A549 (cell line): ENCODE data around the gene USP6NL. TPM values are rescaled to one million over a fixed set of nuclear protein-coding genes. Genes with fewer than 3 reads are reported as not detected.

ENCODE experiments used
- ATAC-seq, 2 experiments: fragments of 200-7000 bp in 1 of 2; fragments of >200 bp in 1 of 2; cut with Nextera tagmentation in 1 of 2; cut with Tn5 transposase in 1 of 2; 3 replicates each; pipeline versions ENCODE4 v1.8.0 to v1.9.1; 2018 to 2020; ENCODE audit warnings: mild to moderate bottlenecking in 1 of 2, moderate library complexity in 1 of 2
- CTCF ChIA-PET: fragments of 300-600 bp; sonication (Branson Sonifier 250); formaldehyde crosslinking; extraction: SDS; loops from one replicate; lab custom pipeline; 2021; ENCODE audit warnings: antibody characterized with exemption, inconsistent platforms; lab: Yijun Ruan, JAX
- POLR2A ChIA-PET: fragments of 350-600 bp; formaldehyde crosslinking; extraction: SDS; loops from one replicate; lab custom pipeline; 2021; ENCODE audit warnings: antibody characterized with exemption, inconsistent platforms; lab: Yijun Ruan, JAX
- DNase-seq, 2 experiments: peaks; one replicate each; pipeline versions ENCODE4 v3.0.0 to v3.0.0-alpha.2; 2011 to 2016; ENCODE audit warnings: low read depth in 1 of 2, low spot score in 1 of 2
- FAIRE-seq: peaks from 2 replicates; lab custom pipeline; 2011; peaks lifted over from hg19 to GRCh38; lab: Jason Lieb, UNC
- H3K27ac ChIP-seq, 2 experiments: fragments of >200 bp; sonication (Bioruptor Twin); formaldehyde crosslinking; 3 replicates each; pipeline ENCODE4 v1.5.1; 2016 to 2017
- H3K4me1 ChIP-seq: fragments of >200 bp; sonication (Bioruptor Twin); formaldehyde crosslinking; 3 replicates; pipeline ENCODE4 v1.6.1; 2016
- H3K4me2 ChIP-seq: fragments of >200 bp; sonication (Bioruptor Twin); formaldehyde crosslinking; 3 replicates; pipeline ENCODE4 v1.6.1; 2016
- H3K4me3 ChIP-seq: fragments of >200 bp; sonication (Bioruptor Twin); formaldehyde crosslinking; 3 replicates; pipeline ENCODE4 v1.5.1; 2016
- H3K9me3 ChIP-seq: fragments of >200 bp; sonication (Bioruptor Twin); formaldehyde crosslinking; 3 replicates; pipeline ENCODE4 v1.6.1; 2016
- CBX2 ChIP-seq: fragments of 200-600 bp; sonication (generic); IDR thresholded peaks from 2 replicates; pipeline ENCODE4 v1.6.1; 2016; ENCODE audit warnings: low read depth, mild to moderate bottlenecking, borderline replicate concordance
- CEBPB ChIP-seq, 2 experiments: fragments of >200 bp in 1 of 2; sonication (Bioruptor Twin) in 1 of 2; formaldehyde crosslinking in 1 of 2; IDR thresholded peaks; 2 replicates each; pipeline ENCODE4 v1.6.1; 2012 to 2016
- CHD4 ChIP-seq: fragments of 200-600 bp; sonication (generic); IDR thresholded peaks from 2 replicates; pipeline ENCODE4 v1.6.1; 2016; ENCODE audit warnings: antibody characterized with exemption, mild to moderate bottlenecking, borderline replicate concordance
- CTCF ChIP-seq: fragments of >200 bp; sonication (Bioruptor Twin); formaldehyde crosslinking; IDR thresholded peaks from 3 replicates; pipeline ENCODE4 v1.5.1; 2016
- EHF ChIP-seq: fragments of 250-450 bp; sonication (Bioruptor Pico); IDR thresholded peaks from 2 replicates; pipeline ENCODE4 v1.5.0; 2020; ENCODE audit warnings: mild to moderate bottlenecking
- EP300 ChIP-seq, 2 experiments: fragments of >200 bp; sonication (Bioruptor Twin); formaldehyde crosslinking; IDR thresholded peaks; 2 replicates in 1 of 2; 3 replicates in 1 of 2; pipeline ENCODE4 v1.6.1; 2016 to 2017
- FOSB ChIP-seq: fragments of 250-450 bp; sonication (Bioruptor Pico); IDR thresholded peaks from 2 replicates; pipeline ENCODE4 v1.5.0; 2020; ENCODE audit warnings: mild to moderate bottlenecking, moderate library complexity
- FOSL2 ChIP-seq, 2 experiments: fragments of 450-650 bp in 1 of 2; fragments of >200 bp in 1 of 2; sonication (Bioruptor Twin) in 1 of 2; formaldehyde crosslinking; IDR thresholded peaks; 2 replicates each; pipeline versions ENCODE4 v1.5.0 to v1.6.1; 2016 to 2020; ENCODE audit warnings: mild to moderate bottlenecking in 1 of 2, moderate library complexity in 1 of 2
- FOXS1 ChIP-seq: fragments of 250-450 bp; sonication (Bioruptor Pico); IDR thresholded peaks from 2 replicates; pipeline ENCODE4 v1.5.0; 2020; ENCODE audit warnings: mild to moderate bottlenecking, moderate library complexity
- HDAC2 ChIP-seq: fragments of 200-600 bp; sonication (generic); IDR thresholded peaks from 2 replicates; pipeline ENCODE4 v1.6.1; 2016
- HEYL ChIP-seq: fragments of 250-450 bp; sonication (Bioruptor Pico); IDR thresholded peaks from 2 replicates; pipeline ENCODE4 v1.8.0; 2021; ENCODE audit warnings: mild to moderate bottlenecking, moderate library complexity
- KDM1A ChIP-seq: fragments of 200-600 bp; sonication (generic); IDR thresholded peaks from 2 replicates; pipeline ENCODE4 v1.6.1; 2016; ENCODE audit warnings: low read depth, mild to moderate bottlenecking
- MAZ ChIP-seq: fragments of 150-350 bp; IDR thresholded peaks from 2 replicates; pipeline ENCODE4 v1.6.1; 2014; ENCODE audit warnings: antibody characterized with exemption, low read depth, low read length, borderline replicate concordance
- NFE2L2 ChIP-seq: fragments of 150-350 bp; conservative IDR thresholded peaks from 2 replicates; pipeline ENCODE4 v1.6.1; 2014; ENCODE audit warnings: low read length
- PHF8 ChIP-seq: fragments of 200-600 bp; sonication (generic); IDR thresholded peaks from 2 replicates; pipeline ENCODE4 v1.6.1; 2016; ENCODE audit warnings: low read depth, mild to moderate bottlenecking, antibody characterized with exemption, moderate library complexity, borderline replicate concordance
- POLR2A ChIP-seq: IDR thresholded peaks from 2 replicates; pipeline ENCODE4 v1.6.1; 2012; ENCODE audit warnings: mild to moderate bottlenecking, low read length
- RARB ChIP-seq: fragments of 250-450 bp; sonication (Bioruptor Pico); IDR thresholded peaks from 2 replicates; pipeline ENCODE4 v1.8.0; 2021; ENCODE audit warnings: mild to moderate bottlenecking, moderate library complexity
- RNF2 ChIP-seq: fragments of 200-600 bp; sonication (generic); IDR thresholded peaks from 2 replicates; pipeline ENCODE4 v1.6.1; 2016; ENCODE audit warnings: low read depth, mild to moderate bottlenecking, antibody characterized with exemption, moderate library complexity, borderline replicate concordance
- SMC3 ChIP-seq: fragments of >200 bp; sonication (Bioruptor Twin); formaldehyde crosslinking; IDR thresholded peaks from 3 replicates; pipeline ENCODE4 v1.6.1; 2018; ENCODE audit warnings: inconsistent platforms
- SREBF2 ChIP-seq: fragments of 450-650 bp; IDR thresholded peaks from 2 replicates; pipeline ENCODE4 v1.6.1; 2014; ENCODE audit warnings: mild to moderate bottlenecking, moderate library complexity
- TP53 ChIP-seq: fragments of 250-450 bp; sonication (Bioruptor Pico); IDR thresholded peaks from 2 replicates; pipeline ENCODE4 v1.5.0; 2021; ENCODE audit warnings: mild to moderate bottlenecking, moderate library complexity
- WGBS: methylation state at CpG from one replicate; pipeline ENCODE4 v1.1.6; 2017; ENCODE audit errors: missing lambda C conversion rate; 5-methylcytosine and 5-hydroxymethylcytosine counted together
- polyA plus RNA-seq, 4 experiments: library from polyadenylated mRNA; depleted of rRNA in 3 of 4; stranded (reverse); fragments of >200 nt; fragmentation: RNase III in 1 of 4; extraction: RNeasy Plus Mini Kit Qiagen cat#74134 plus additional on column Dnase treatment in 1 of 4; gene quantifications; 2 replicates in 3 of 4; 3 replicates in 1 of 4; pipeline ENCODE4 v1.2.3, GENCODE V29; 2011 to 2017
- TF ChIP-seq, protein P1 (sequence below): fragments of 250-450 bp; sonication (Bioruptor Pico); IDR thresholded peaks from 2 replicates; pipeline ENCODE4 v1.5.0; 2020; ENCODE audit warnings: low read depth, mild to moderate bottlenecking, moderate library complexity
- TF ChIP-seq, protein P2 (sequence below): fragments of 150-350 bp; IDR thresholded peaks from 2 replicates; pipeline ENCODE4 v1.6.1; 2014; ENCODE audit warnings: low read depth, mild to moderate bottlenecking, low read length
- TF ChIP-seq, protein P3 (sequence below): IDR thresholded peaks from 2 replicates; pipeline ENCODE4 v1.6.1; 2012
- TF ChIP-seq, protein P4 (sequence below): IDR thresholded peaks from 2 replicates; pipeline ENCODE4 v1.6.1; 2012; ENCODE audit warnings: low read depth, borderline replicate concordance

Gene USP6NL
- polyA plus RNA-seq, 2 of the 4 experiments (the other 2 are of a cell fraction), result 10.6 to 18.2 TPM

DNA sequence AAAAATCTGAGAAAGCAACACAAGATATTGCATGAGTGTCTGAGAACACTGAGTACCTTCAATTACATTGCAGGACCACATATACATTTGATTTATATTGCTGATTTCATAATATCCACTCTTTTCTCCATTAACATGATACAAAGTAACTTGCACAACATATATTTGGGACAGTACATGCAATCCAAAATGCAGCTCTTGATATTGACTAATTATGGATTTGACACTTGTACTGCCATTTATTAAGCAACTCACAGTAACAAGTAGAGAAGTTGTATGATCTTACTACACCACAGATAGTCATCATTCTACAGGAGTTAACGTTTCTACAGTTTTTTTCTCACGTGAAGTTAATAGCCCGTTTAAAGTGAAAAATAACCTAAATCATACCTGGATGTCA is 46.7 kb downstream of the USP6NL start:
- TF ChIP-seq KDM1A (no peak), TP53 (CRISPR knock-in tag) (no peak), EHF (CRISPR knock-in tag) (no peak), MAZ (no peak), HDAC2 (no peak), NFE2L2 (no peak), HEYL (CRISPR knock-in tag) (no peak), RARB (CRISPR knock-in tag) (no peak)
- TF ChIP-seq, protein P1, sequence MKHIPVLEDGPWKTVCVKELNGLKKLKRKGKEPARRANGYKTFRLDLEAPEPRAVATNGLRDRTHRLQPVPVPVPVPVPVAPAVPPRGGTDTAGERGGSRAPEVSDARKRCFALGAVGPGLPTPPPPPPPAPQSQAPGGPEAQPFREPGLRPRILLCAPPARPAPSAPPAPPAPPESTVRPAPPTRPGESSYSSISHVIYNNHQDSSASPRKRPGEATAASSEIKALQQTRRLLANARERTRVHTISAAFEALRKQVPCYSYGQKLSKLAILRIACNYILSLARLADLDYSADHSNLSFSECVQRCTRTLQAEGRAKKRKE (CRISPR knock-in tag), result no peak
- TF ChIP-seq, protein P2, sequence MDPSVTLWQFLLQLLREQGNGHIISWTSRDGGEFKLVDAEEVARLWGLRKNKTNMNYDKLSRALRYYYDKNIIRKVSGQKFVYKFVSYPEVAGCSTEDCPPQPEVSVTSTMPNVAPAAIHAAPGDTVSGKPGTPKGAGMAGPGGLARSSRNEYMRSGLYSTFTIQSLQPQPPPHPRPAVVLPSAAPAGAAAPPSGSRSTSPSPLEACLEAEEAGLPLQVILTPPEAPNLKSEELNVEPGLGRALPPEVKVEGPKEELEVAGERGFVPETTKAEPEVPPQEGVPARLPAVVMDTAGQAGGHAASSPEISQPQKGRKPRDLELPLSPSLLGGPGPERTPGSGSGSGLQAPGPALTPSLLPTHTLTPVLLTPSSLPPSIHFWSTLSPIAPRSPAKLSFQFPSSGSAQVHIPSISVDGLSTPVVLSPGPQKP, result no peak
- Histone ChIP-seq H3K27ac (no peak overlapping the region), H3K9me3 (no peaks in the 10 kb centered on the region), H3K4me1 (peaks cover 13% of the 10 kb centered on the region), H3K4me2 (no peak overlapping the region), H3K4me3 (no peak overlapping the region)
- 83% methylated on average over 3 of the region's 3 CpGs for WGBS
- no peak for DNase-seq
- no peak for ATAC-seq
- ChIA-PET CTCF (interaction anchor here (0.9 to 1.2 kb wide), 2 partner anchors 13 to 50 kb away, joined by 3 to 4 read pairs; no protein-coding TSS in a partner anchor), POLR2A (no interaction called here)
- FAIRE-seq, result no peak

GRCh38 chr10:11563936-11564335 is 47.5 kb downstream of the USP6NL start:
- peaks cover 19% of the 10 kb centered on the region for H3K4me1 ChIP-seq
- no peak for DNase-seq
- H3K9me3 ChIP-seq, result no peaks in the 10 kb centered on the region
- no peak for FAIRE-seq
- no peak overlapping the region for H3K4me2 ChIP-seq
- no peak for ATAC-seq
- H3K27ac ChIP-seq, result no peak overlapping the region
- TF ChIP-seq CBX2 (no peak), EP300 (IDR thresholded peaks at IDR 0.05) (no peak), CTCF (no peak), FOXS1 (CRISPR knock-in tag) (no peak), RNF2 (no peak), POLR2A (no peak)
- TF ChIP-seq, protein P3, sequence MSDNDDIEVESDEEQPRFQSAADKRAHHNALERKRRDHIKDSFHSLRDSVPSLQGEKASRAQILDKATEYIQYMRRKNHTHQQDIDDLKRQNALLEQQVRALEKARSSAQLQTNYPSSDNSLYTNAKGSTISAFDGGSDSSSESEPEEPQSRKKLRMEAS, result no peak
- TF ChIP-seq, protein P2, result no peak
- TF ChIP-seq, protein P1 (CRISPR knock-in tag), result no peak
- H3K4me3 ChIP-seq, result no peak overlapping the region
- 91% methylated on average over 2 of the region's 2 CpGs for WGBS
- CTCF ChIA-PET, result interaction anchor here (0.9 to 1.2 kb wide), 2 partner anchors 12 to 49 kb away, joined by 3 to 4 read pairs; no protein-coding TSS in a partner anchor
- POLR2A ChIA-PET, result no interaction called here

DNA sequence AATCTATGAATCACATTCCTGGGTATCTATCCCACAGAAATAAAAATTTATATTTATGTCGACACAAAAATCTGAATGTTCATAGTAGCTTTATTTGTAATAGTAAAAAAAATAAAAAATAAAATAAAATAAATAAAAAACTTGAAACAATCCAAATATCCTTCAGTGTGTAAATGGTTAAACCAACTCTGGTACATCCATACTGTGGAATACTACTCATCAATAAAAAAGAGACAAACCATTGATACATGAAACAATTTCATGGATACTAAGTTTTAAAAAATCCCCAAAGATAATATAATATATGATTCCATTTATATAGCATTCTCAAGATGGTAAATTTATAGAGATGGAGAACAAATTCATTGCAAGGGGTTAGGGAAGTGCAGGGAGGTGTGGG is 48.6 kb downstream of the USP6NL start:
- ATAC-seq (no peak), DNase-seq (no peak), FAIRE-seq (no peak)
- WGBS, result 98% methylated on average over 1 of the region's 1 CpG
- Histone ChIP-seq H3K4me2 (no peak overlapping the region), H3K4me1 (peaks cover 19% of the 10 kb centered on the region), H3K4me3 (no peak overlapping the region), H3K9me3 (no peaks in the 10 kb centered on the region), H3K27ac (no peak overlapping the region)
- TF ChIP-seq, protein P4, sequence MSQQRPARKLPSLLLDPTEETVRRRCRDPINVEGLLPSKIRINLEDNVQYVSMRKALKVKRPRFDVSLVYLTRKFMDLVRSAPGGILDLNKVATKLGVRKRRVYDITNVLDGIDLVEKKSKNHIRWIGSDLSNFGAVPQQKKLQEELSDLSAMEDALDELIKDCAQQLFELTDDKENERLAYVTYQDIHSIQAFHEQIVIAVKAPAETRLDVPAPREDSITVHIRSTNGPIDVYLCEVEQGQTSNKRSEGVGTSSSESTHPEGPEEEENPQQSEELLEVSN, result no peak
- TF ChIP-seq SREBF2 (no peak), EHF (CRISPR knock-in tag) (no peak), RNF2 (no peak), SMC3 (no peak), CHD4 (no peak), PHF8 (no peak), FOSL2 (IDR thresholded peaks at IDR 0.05) (no peak), FOSL2 (CRISPR knock-in tag; IDR thresholded peaks at IDR 0.05) (no peak), HDAC2 (no peak), FOSB (CRISPR knock-in tag) (no peak), CEBPB (IDR thresholded peaks at IDR 0.05) (no peak)
- ChIA-PET POLR2A (no interaction called here), CTCF (no interaction called here)
